ENCODE measurements around the gene ZNF239. TPM values are rescaled to one million over a fixed set of nuclear protein-coding genes. Genes with fewer than 3 reads are reported as not detected.

The ZNF239 gene
- total and polyA plus RNA-seq, 2 donors (not counting 3 experiments of a cell fraction or from before 2014, with no cell fraction given): 0.30 to 0.51 TPM

DNA sequence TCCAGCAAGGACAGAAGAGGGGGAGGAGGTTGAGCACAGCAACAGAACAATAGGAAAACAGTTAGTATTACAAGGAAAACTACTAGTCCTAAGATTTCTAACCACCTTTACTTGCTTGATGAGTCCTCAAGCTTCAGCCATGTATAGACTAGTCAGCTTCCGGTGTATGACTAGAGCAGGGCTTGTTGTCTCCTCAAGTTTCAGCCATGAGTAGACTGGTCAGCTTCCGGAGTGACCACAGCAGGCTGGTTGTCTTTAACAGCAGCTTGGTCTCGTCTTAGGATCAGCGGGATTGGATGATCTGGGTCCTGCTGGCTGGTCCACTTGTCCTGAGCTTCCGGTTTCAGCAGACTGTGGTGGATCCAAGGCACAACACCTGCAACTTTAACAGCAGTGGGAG is 10.6 kb upstream of the ZNF239 start:
- no peaks in the 10 kb centered on the region for H3K79me2 ChIP-seq (ENCODE audit: control insufficient read depth, insufficient read depth, low read length)
- no peaks in the 10 kb centered on the region for H3K4me1 ChIP-seq (ENCODE audit: control insufficient read depth, extremely low read depth, insufficient read depth, low read length)
- dilution Hi-C loops (cut with MboI; ENCODE audit: extremely low pct_ligation_motif_present, low sequenced_read_pairs) (no loop called here), intact Hi-C loops (cut with micrococcal nuclease) (no loop called here)
- FAIRE-seq: no peak
- no peak overlapping the region for H2AFZ ChIP-seq (ENCODE audit: low read depth, low read length)
- TF ChIP-seq MYC (IDR thresholded peaks at IDR 0.05; ENCODE audit: low read depth, low read length) (no peak), JUN (IDR thresholded peaks at IDR 0.05; ENCODE audit: borderline replicate concordance, insufficient read depth, insufficient read length, low read depth) (no peak), POLR2A (IDR thresholded peaks at IDR 0.05; ENCODE audit: low read depth, low read length) (no peak), FOS (IDR thresholded peaks at IDR 0.05; ENCODE audit: borderline replicate concordance, insufficient read depth, low read length) (no peak)
- TF ChIP-seq, protein P1, sequence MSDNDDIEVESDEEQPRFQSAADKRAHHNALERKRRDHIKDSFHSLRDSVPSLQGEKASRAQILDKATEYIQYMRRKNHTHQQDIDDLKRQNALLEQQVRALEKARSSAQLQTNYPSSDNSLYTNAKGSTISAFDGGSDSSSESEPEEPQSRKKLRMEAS (IDR thresholded peaks at IDR 0.05; ENCODE audit: insufficient read depth, insufficient read length): no peak
- no peak overlapping the region for H3K4me2 ChIP-seq (ENCODE audit: insufficient read depth, low read length)
- H4K20me1 ChIP-seq (replicated peaks; ENCODE audit: control insufficient read depth, extremely low read depth, insufficient read depth, low read length): no peaks in the 10 kb centered on the region
- H3K9me3 ChIP-seq (replicated peaks; ENCODE audit: control insufficient read depth, insufficient read depth, low read length): no peaks in the 10 kb centered on the region
- no TSS peak for BruUV-seq (replicated peaks)
- no peaks in the 10 kb centered on the region for H3K9me1 ChIP-seq (replicated peaks; ENCODE audit: control insufficient read depth, extremely low read depth, insufficient read depth, low read length)
- ChIA-PET POLR2A (no interaction called here), CTCF (no interaction called here)
- H3K9ac ChIP-seq (replicated peaks; ENCODE audit: extremely low read depth, insufficient read depth, low read length): no peak overlapping the region
- no peak overlapping the region for H3K4me3 ChIP-seq (replicated peaks in 1 of 3; ENCODE audit: insufficient read depth in 1 of 3, low read depth in 1 of 3, low read length in 3 of 3)
- no peak for DNase-seq (ENCODE audit: low read depth, low spot score)
- H3K36me3 ChIP-seq (ENCODE audit: control insufficient read depth in 2 of 2, extremely low read depth in 1 of 2, insufficient read depth in 2 of 2, low read length in 2 of 2): no peaks in the 10 kb centered on the region
- no peaks in the 10 kb centered on the region for H3K27me3 ChIP-seq (ENCODE audit: control insufficient read depth in 2 of 2, insufficient read depth in 2 of 2, low read length in 2 of 2)
- no peak overlapping the region for H3K27ac ChIP-seq (ENCODE audit: insufficient read depth, low read depth, low read length)

DNA sequence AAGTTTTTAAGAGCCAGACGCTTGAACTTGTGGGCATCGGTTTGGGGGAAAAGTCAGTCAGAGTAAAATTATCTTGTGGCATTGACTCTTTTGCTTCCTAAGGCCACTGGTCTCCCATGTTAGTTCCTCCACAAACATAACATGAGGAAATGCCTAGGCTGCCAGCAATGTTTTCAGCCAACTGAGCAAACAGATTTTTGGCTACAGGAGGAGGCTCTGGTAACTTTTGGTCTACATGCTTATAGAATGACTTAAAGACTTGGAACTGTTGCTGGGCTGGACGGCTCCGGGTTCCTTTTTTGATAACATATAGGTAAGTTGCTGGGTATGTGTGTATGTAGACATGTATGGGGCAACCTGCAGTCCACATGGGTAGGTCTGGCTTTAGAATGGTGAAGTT is 9.6 kb upstream of the ZNF239 start:
- FAIRE-seq (no peak), DNase-seq (ENCODE audit: low read depth, low spot score) (no peak)
- H3K4me1 ChIP-seq (ENCODE audit: control insufficient read depth, extremely low read depth, insufficient read depth, low read length): no peaks in the 10 kb centered on the region
- H3K27ac ChIP-seq (ENCODE audit: insufficient read depth, low read depth, low read length): no peak overlapping the region
- no peak overlapping the region for H3K9ac ChIP-seq (replicated peaks; ENCODE audit: extremely low read depth, insufficient read depth, low read length)
- TF ChIP-seq JUN (IDR thresholded peaks at IDR 0.05; ENCODE audit: borderline replicate concordance, insufficient read depth, insufficient read length, low read depth) (no peak), GATA2 (IDR thresholded peaks at IDR 0.05; ENCODE audit: insufficient read depth, insufficient read length, low read depth, low read length) (no peak), POLR2A (IDR thresholded peaks at IDR 0.05; ENCODE audit: low read depth, low read length) (no peak), EZH2 (IDR thresholded peaks at IDR 0.05; ENCODE audit: borderline replicate concordance, low read depth, low read length, severe bottlenecking) (no peak), MYC (IDR thresholded peaks at IDR 0.05; ENCODE audit: low read depth, low read length) (no peak), FOS (IDR thresholded peaks at IDR 0.05; ENCODE audit: borderline replicate concordance, insufficient read depth, low read length) (no peak), POLR2AphosphoS5 (IDR thresholded peaks at IDR 0.05; ENCODE audit: insufficient read depth, low read depth, low read length) (no peak)
- TF ChIP-seq, protein P1 (IDR thresholded peaks at IDR 0.05; ENCODE audit: insufficient read depth, insufficient read length): no peak
- TF ChIP-seq, protein P2, sequence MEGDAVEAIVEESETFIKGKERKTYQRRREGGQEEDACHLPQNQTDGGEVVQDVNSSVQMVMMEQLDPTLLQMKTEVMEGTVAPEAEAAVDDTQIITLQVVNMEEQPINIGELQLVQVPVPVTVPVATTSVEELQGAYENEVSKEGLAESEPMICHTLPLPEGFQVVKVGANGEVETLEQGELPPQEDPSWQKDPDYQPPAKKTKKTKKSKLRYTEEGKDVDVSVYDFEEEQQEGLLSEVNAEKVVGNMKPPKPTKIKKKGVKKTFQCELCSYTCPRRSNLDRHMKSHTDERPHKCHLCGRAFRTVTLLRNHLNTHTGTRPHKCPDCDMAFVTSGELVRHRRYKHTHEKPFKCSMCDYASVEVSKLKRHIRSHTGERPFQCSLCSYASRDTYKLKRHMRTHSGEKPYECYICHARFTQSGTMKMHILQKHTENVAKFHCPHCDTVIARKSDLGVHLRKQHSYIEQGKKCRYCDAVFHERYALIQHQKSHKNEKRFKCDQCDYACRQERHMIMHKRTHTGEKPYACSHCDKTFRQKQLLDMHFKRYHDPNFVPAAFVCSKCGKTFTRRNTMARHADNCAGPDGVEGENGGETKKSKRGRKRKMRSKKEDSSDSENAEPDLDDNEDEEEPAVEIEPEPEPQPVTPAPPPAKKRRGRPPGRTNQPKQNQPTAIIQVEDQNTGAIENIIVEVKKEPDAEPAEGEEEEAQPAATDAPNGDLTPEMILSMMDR (IDR thresholded peaks at IDR 0.05; ENCODE audit: extremely low read depth in 1 of 2, insufficient read depth in 1 of 2, low read depth in 1 of 2, low read length in 2 of 2): no peak
- H2AFZ ChIP-seq (ENCODE audit: low read depth, low read length): no peak overlapping the region
- H3K4me2 ChIP-seq (ENCODE audit: insufficient read depth, low read length): no peak overlapping the region
- no peaks in the 10 kb centered on the region for H3K79me2 ChIP-seq (ENCODE audit: control insufficient read depth, insufficient read depth, low read length)
- no peaks in the 10 kb centered on the region for H4K20me1 ChIP-seq (replicated peaks; ENCODE audit: control insufficient read depth, extremely low read depth, insufficient read depth, low read length)
- H3K9me3 ChIP-seq (replicated peaks; ENCODE audit: control insufficient read depth, insufficient read depth, low read length): no peaks in the 10 kb centered on the region
- ChIA-PET CTCF (no interaction called here), POLR2A (no interaction called here)
- H3K4me3 ChIP-seq (replicated peaks in 1 of 3; ENCODE audit: insufficient read depth in 1 of 3, low read depth in 1 of 3, low read length in 3 of 3): no peak overlapping the region
- no peaks in the 10 kb centered on the region for H3K9me1 ChIP-seq (replicated peaks; ENCODE audit: control insufficient read depth, extremely low read depth, insufficient read depth, low read length)
- H3K27me3 ChIP-seq (ENCODE audit: control insufficient read depth in 2 of 2, insufficient read depth in 2 of 2, low read length in 2 of 2): no peaks in the 10 kb centered on the region
- dilution Hi-C loops (cut with MboI; ENCODE audit: extremely low pct_ligation_motif_present, low sequenced_read_pairs): no loop called here
- intact Hi-C loops (cut with micrococcal nuclease): no loop called here
- H3K36me3 ChIP-seq (ENCODE audit: control insufficient read depth in 2 of 2, extremely low read depth in 1 of 2, insufficient read depth in 2 of 2, low read length in 2 of 2): no peaks in the 10 kb centered on the region
- BruUV-seq (replicated peaks): no TSS peak
